HG02840 (cell line): ENCODE results near the gene KMT2A.

Experiments
- ATAC-seq: cut with Tn5 transposase; IDR thresholded peaks from one replicate; pipeline ENCODE4 v1.9.1; 2021; ENCODE audit warnings: mild to moderate bottlenecking, moderate library complexity, moderate number of reproducible peaks; ENCODE audit not compliant: unreplicated experiment, low FRiP score

KMT2A gene

GRCh38 chr11:118574636-118575035, 138.3 kb downstream of the KMT2A start:
- ATAC-seq, result no peak
